ENCODE results near the gene TLCD2.
"Not testable (repeated sequence)": the region's sequence is repeated elsewhere in the genome, so short reads cannot be mapped to it uniquely, and the experiment has no call there.

The TLCD2 gene

GRCh38 chr17:1716076-1716911, 6.1 kb upstream of the TLCD2 start:
- peak; percentile 99 for DNase-seq (ENCODE audit: low read depth)

DNA sequence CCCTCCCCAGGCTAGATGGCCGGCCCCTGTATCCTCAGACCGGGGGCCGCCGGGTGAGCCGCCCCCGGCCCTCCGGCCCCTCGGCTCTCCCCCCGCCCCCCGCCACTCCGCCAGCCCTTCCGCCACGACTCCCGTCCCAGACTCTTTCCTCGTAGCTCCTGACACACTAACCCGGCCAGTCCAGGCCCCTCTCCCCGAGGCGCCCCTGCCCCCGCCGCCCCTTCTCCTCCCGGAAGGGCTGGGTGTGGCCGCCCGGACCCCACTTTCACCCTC, 5.6 kb upstream of the TLCD2 start:
- no peak for DNase-seq (ENCODE audit: low read depth)

DNA sequence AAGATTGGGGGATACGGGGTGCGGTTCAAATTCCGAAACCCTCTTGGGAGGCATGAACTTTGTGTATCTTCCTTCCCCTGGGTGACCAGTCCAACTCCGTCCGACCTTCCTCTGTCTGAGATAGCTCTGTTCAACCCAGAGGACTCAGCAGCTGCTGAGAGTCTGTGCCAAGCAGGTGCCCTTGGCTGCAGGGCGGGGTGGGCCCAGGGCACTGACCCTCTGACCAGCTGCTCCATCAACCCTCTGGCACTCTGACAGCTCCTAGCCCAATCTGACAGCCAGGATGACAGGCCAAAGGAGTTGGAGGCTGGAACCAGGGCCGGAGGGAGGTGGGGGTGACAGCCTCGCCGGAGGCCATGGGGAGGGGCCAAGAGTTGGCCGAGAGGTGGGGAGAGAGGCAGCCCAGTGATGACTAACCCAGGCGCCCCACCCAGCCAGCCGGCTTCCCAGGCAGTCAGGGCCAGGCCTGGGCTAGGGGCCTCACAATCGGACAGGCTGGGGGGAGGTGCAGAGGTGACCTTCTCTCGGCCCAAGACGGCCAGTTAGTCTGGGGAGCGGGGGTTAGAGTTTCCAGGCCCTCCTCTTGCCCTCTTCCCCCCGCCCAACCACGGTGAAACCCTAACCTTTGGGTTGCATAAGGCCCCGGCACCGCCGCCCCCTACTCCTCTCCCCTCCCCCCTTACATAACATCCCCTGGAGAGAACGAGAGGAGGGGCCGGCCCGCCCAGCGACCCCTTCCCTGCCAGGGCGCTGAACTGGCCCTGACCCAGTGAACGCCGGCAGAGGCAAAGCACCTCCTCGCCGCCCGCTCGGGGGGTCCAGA, 5.0 kb upstream of the TLCD2 start:
- DNase-seq (ENCODE audit: low read depth): peak; percentile 23

DNA sequence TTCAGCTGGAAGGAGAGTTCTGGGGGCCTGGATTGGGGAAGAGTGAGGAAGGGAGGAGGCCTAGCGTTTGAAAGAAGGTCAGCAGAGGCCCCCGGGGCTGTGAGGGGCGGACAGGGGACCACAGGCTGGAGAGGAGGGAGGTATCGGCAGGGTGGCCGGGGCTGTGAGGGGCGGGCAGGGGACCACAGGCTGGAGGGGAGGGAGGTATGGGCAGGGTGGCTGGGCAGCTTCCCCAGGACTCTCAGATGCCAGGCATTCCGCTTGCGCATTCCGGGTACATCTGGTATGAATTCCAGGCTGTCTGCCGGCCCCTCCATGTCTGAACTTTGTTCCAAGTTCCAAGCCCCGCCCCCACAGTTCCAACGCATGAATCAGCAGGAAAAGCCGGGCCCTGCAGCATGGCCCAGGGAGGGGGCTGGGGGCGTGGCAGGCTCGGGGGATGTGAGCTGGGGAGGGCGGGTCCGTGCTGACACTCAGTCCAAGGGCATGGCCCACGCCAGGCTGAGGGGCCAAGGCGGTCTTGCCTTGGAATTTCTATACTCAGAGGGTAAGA, 4.3 kb upstream of the TLCD2 start:
- no peak for DNase-seq (ENCODE audit: low read depth)

DNA sequence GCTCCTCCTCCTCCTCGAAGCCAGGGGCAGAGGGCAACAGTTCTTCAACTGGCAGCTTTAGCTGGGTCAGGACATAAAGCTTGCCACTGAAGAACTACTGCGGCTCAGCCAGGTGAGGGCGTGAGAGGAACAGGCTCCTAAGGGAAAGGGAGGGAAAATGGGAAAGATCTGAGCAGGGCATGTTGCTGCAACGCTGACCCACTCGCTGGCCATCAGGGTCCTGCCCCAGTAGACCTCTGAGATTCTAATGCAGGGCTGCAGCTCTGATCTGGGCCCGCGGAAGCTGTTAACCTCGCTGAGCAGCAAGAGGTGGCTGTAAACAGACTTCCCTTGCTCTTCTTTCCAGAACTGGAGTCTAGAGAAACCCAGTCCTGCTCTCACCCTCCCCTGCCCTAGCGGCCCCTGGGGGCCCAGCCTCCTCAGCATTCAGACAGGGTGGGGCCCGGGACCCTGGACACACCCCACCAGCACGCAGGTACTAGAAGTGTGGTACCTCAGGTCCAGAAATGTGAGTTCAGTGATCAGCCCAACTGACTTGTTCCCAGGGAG, 3.8 kb upstream of the TLCD2 start:
- DNase-seq (ENCODE audit: low read depth): no peak

GRCh38 chr17:1713160-1713877, 3.1 kb upstream of the TLCD2 start:
- no peak for DNase-seq (ENCODE audit: low read depth)

GRCh38 chr17:1712271-1712670, 2.1 kb upstream of the TLCD2 start:
- DNase-seq (ENCODE audit: low read depth): no peak

DNA sequence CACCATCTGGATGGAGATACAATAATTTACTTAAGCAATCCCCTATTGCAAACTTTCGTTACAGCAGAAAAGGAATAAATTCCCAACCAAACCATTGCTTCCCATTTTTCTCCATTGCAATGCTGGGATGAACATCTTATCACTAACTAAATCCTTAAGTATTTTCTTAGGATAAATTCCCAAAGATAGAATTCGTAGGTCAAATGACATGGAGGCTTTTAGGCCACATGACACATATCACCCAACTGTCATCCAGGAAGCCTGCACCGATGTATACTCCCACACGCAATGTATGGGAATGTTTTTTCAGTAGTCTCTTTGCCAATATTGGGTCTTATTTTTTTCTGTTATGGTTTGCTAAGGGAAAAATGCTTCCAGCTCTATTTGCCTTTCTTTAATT, 1.6 kb upstream of the TLCD2 start:
- DNase-seq (ENCODE audit: low read depth): no peak

GRCh38 chr17:1710807-1711553, 803 bp upstream of the TLCD2 start:
- DNase-seq (ENCODE audit: low read depth): no peak

DNA sequence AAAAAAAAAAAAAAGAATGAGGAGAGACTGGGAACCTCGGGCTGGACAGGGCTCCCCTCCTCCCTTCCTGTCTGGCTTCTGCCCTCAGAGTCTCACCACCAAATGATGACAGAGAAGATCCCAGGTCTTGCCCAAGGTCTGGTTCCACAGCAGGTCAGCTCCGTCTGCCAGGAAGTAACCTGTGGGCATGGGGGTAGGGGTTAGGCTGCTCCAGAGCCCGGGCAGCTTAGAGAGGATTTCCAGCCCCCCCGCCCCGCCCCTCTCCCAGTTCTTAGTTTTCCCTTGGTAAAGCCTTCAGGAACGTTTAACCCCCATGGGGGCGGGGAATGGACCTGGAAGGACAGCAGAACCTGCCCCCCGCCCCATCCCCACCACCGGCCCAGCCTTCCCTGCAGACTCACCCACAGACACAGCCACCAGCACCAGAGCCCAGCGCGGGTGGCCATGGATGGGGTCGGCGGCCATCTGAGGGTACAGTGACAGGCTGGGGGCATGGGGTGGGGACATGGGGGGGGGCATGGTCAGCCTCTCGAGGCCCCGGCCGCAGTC, 700 bp downstream of the TLCD2 start:
- no peak for DNase-seq (ENCODE audit: low read depth)

DNA sequence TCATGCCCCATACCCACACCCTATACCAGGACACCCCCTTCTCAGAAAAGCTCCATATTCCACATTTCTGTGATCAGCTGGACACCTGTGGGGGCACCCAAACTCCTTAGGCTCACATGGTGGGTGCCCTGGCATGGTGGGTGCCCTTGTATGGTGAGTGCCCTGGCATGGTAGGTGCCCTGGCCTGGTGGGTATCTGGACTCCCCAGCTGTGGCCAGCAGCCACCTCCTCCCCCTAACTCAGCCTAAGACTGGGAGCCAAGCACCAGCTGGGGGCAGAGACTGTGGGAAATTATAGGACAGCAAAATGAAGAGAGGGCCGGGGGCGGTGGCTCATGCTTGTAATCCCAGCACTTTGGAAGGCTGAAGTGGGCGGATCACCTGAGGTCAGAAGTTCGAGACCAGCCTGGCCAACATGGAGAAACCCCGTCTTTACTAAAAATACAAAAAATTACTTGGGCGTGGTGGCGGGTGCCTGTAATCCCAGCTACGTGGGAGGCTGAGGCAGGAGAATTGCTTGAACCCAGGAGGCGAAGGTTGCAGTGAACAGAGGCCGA, 1.3 kb downstream of the TLCD2 start:
- not testable (repeated sequence) for DNase-seq (ENCODE audit: low read depth)

GRCh38 chr17:1707107-1707506, 3.1 kb downstream of the TLCD2 start:
- no peak for DNase-seq (ENCODE audit: low read depth)

GRCh38 chr17:1705004-1705403, 5.2 kb downstream of the TLCD2 start:
- DNase-seq (ENCODE audit: low read depth): no peak

DNA sequence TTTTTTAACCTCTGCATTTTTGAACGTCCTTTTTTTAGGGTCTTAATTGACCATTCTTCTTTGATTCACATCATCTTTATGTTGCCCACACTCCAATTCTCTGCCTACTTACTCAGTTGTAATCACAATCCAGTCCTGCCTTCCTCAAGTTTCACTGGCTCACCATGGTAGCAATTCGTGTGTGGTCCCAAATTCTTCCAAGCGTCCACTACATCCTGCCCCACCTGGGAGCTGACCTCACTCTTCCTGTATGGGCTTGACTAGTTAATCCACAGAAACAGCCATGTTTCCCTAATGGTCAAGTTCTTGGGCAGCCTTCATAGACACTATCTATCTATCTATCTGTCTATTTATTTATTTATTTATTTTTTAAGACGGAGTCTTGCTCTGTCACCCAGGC, 7.1 kb downstream of the TLCD2 start:
- no peak for DNase-seq (ENCODE audit: low read depth)

DNA sequence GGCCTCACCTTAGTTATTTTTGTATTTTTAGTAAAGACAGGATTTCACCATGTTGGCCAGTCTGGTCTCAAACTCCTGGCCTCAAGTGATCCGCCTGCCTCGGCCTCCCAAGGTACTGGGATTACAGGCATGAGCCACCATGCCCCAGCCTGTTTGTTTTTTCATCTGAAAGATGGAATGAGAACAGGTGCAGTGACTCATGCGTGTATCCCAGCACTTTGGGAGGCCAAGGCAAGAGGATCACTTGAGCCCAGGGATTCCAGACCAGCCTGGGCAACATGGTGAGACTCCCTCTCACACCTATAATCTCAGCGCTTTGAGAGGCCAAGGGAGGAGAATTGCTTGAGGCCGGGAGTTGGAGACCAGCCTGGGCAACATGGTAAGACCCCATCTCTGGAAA, 10.3 kb downstream of the TLCD2 start:
- DNase-seq (ENCODE audit: low read depth): not testable (repeated sequence)

GRCh38 chr17:1697681-1698080, 12.5 kb downstream of the TLCD2 start:
- DNase-seq (ENCODE audit: low read depth): no peak

- DNase-seq (ENCODE audit: low read depth): no peak
These were observed 14.8 kb downstream of the TLCD2 start for GRCh38 chr17:1695365-1695764.

DNA sequence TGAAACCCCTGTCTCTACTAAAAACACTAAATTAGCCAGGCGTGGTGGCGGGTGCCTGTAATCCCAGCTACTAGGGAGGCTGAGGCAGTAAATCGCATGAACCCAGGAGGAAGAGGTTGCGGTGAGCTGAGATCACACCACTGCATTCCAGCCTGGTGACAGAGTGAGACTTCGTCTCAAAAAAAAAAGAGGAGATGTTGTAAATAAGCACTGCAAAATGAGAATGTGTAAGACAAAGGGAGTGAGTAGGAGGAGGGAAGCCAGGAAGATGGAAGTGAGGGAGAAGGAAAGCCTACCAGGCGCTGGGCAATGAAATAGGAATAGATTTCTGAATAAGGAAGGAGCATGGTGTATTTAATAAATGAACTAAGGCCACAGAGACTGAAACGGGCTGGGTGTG, 16.8 kb downstream of the TLCD2 start:
- DNase-seq (ENCODE audit: low read depth): no peak

- no peak for DNase-seq (ENCODE audit: low read depth)
These were observed 19.5 kb downstream of the TLCD2 start for GRCh38 chr17:1690544-1691221.

GRCh38 chr17:1688405-1688804, 21.8 kb downstream of the TLCD2 start:
- not testable (repeated sequence) for DNase-seq (ENCODE audit: low read depth)
